Lower lobe of right lung (tissue), 2 donors: Measurements from ENCODE around the gene HELT. TPM values are rescaled to one million over a fixed set of nuclear protein-coding genes. Genes with fewer than 3 reads are reported as not detected.

Source experiments
- ATAC-seq, 2 donors: fragments of 200-7000 bp; cut with Tn5 transposase; one replicate each; pipeline ENCODE4 v1.9.1; 2020 to 2022; ENCODE audit warnings: mild to moderate bottlenecking in 2 of 2, moderate library complexity in 2 of 2
- DNase-seq: peaks from one replicate; pipeline ENCODE4 v3.0.0-alpha.2; 2020
- H3K27ac ChIP-seq: fragments of 200-600 bp; one replicate; pipeline ENCODE4 v1.8.0; 2022
- H3K27me3 ChIP-seq: fragments of 200-600 bp; one replicate; pipeline ENCODE4 v1.8.0; 2022; ENCODE audit warnings: low read depth
- H3K36me3 ChIP-seq: fragments of 200-600 bp; one replicate; pipeline ENCODE4 v1.8.0; 2022; ENCODE audit warnings: mild to moderate bottlenecking
- H3K4me1 ChIP-seq: fragments of 200-600 bp; one replicate; pipeline ENCODE4 v1.8.0; 2022
- H3K4me3 ChIP-seq: fragments of 200-600 bp; one replicate; pipeline ENCODE4 v1.8.0; 2022; ENCODE audit warnings: mild to moderate bottlenecking
- H3K9me3 ChIP-seq: fragments of 200-600 bp; one replicate; pipeline ENCODE4 v1.8.0; 2022
- intact Hi-C: fragments of 100-400 bp; cut with DNase I; formaldehyde crosslinking; loops from one replicate; pipeline ENCODE4 v1.11.0; 2022
- total RNA-seq: library from RNA; stranded (reverse); fragmentation: NEBNext Ultra II Directional; extraction: Animal tissue kit (Norgen Biotek cat#: 25700); gene quantifications from one replicate; pipeline ENCODE4 v1.2.1, GENCODE V29; 2021
- TF ChIP-seq, protein P1 (sequence below): fragments of 200-600 bp; IDR thresholded peaks from one replicate; pipeline ENCODE4 v1.8.0; 2022; ENCODE audit warnings: antibody characterized with exemption, mild to moderate bottlenecking
- donor health status: DM: no; HTN: yes; CAD: no; lungs with severe emphysema.

The HELT gene
- total RNA-seq, 1 donor from 2014 or later, result 0.97 TPM

DNA sequence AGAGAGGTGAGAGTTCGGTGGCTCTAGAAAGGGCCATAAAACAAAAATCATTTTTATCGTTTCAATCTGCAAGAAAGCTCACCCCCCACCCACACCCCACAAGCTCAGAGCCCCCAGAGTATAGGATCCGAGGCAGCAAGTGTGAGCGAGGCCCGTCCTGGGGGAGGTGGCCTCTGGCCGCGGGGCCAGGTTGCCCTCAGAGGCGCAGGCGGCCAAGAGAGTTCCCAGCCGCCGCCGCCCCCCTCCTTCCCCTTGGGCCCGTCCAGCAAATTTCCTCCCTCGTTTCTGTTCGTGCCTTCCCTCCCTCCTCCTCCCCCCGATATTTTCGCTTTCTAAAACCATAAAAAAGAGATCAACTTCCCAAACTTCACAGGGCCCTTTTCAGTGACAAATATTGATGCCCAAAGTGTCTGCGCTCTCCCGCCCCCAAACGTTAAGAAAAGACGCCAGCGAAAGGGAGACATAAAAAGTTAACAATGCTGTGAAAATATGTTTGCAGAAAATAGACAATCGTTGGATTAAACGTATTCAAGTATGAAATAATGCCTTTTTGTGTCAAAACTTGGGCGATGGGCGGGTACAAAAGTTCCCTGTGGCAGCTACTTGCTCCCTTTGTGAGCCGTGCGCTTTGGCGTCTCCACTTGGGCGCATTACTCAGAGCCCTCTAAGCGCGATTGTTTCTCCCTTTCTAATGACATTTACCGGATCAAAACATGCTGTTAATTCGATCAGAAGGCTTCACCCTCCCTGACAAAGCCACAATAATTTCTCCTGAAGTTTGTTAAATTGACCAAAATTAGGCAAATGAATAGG is 1.1 kb upstream of the HELT start:
- Histone ChIP-seq H3K27me3 (peaks cover 98% of the 10 kb centered on the region), H3K36me3 (no peaks in the 10 kb centered on the region), H3K4me1 (peaks cover 25% of the 10 kb centered on the region), H3K27ac (no peak overlapping the region), H3K4me3 (no peak overlapping the region), H3K9me3 (no peaks in the 10 kb centered on the region)
- ATAC-seq, result no peak
- intact Hi-C loops, result no loop called here
- TF ChIP-seq, protein P1, sequence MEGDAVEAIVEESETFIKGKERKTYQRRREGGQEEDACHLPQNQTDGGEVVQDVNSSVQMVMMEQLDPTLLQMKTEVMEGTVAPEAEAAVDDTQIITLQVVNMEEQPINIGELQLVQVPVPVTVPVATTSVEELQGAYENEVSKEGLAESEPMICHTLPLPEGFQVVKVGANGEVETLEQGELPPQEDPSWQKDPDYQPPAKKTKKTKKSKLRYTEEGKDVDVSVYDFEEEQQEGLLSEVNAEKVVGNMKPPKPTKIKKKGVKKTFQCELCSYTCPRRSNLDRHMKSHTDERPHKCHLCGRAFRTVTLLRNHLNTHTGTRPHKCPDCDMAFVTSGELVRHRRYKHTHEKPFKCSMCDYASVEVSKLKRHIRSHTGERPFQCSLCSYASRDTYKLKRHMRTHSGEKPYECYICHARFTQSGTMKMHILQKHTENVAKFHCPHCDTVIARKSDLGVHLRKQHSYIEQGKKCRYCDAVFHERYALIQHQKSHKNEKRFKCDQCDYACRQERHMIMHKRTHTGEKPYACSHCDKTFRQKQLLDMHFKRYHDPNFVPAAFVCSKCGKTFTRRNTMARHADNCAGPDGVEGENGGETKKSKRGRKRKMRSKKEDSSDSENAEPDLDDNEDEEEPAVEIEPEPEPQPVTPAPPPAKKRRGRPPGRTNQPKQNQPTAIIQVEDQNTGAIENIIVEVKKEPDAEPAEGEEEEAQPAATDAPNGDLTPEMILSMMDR, result no peak
- no peak for DNase-seq

DNA sequence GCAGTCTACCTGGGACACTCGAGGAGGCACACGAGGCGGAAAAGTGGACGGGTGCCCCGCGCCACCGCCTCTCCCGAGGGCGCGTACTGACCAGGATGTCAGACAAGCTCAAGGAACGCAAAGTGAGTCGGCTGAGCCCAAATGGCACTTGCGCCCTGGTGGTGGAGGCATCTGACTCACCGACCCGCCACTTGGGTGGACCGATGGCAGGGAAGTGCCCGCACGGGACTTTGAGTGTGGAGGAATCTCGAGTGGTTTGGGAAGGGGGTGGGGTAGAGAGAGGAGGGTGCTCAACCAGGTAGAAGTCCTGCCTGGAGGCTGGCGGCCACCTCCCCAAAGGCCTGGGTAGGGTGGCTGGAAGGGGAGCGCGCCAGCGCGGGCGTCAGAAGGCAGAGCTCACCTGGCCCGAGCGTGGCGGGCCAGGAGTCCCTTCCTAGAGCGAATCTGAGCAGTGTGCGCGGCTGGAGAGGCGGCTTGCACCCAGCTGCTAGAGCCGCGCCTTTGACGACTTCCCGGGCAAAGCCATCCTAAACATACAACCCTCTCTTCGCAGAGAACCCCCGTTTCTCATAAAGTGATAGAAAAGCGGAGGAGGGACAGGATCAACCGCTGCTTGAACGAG is 655 bp downstream of the HELT start:
- intact Hi-C loops, result no loop called here
- peak; percentile 67 to 77 for ATAC-seq
- TF ChIP-seq, protein P1, result no peak
- DNase-seq, result peak; percentile 69
- Histone ChIP-seq H3K27me3 (peaks cover 97% of the 10 kb centered on the region), H3K4me3 (peak overlapping the region; percentile 27), H3K36me3 (no peaks in the 10 kb centered on the region), H3K4me1 (peaks cover 25% of the 10 kb centered on the region), H3K27ac (no peak overlapping the region), H3K9me3 (no peaks in the 10 kb centered on the region)

DNA sequence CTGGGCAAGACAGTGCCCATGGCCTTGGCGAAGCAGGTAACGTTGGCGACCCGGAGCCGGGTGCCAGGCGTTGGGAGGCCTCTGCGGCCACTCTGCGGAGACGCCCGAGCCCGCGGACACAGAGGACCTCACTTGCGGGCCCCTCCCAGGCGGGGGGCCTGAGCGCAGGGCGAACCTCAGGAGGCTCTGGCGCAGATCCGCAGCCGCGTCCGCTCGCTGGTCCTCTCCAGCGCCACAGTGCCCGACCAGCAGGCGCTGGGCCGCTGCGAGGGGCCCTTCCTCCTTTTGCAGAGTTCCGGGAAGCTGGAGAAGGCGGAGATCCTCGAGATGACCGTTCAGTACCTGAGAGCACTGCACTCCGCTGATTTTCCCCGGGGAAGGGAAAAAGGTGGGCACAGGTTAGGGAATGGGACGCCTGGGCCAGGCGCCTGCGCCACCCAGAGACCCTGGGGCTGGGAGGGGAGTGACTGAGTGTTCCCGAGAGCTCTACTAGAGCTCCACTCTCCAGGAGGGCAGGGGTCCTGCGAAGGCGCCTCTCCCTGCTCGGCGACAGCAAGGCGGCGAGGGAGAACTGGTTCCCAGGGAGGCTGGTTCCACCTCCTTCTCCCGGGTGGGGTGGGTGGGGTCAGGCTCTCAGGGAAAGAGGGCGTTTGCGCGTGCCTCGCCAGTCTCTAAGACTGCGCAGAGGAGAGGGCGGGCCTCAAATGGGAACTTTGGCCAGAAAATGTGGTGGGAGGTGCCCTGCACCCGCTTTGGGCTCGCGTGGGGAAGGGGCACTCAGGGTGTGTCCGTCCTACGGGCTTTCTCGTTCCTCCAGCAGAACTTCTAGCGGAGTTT is 1.4 kb downstream of the HELT start:
- ATAC-seq, result peak; percentile 28 to 54
- no peaks in the 10 kb centered on the region for H3K9me3 ChIP-seq
- H3K4me3 ChIP-seq, result peak overlapping the region; percentile 27
- intact Hi-C loops, result no loop called here
- DNase-seq, result no peak
- no peaks in the 10 kb centered on the region for H3K36me3 ChIP-seq
- no peak overlapping the region for H3K27ac ChIP-seq
- TF ChIP-seq, protein P1, result no peak
- H3K4me1 ChIP-seq, result peaks cover 25% of the 10 kb centered on the region
- peaks cover 97% of the 10 kb centered on the region for H3K27me3 ChIP-seq

DNA sequence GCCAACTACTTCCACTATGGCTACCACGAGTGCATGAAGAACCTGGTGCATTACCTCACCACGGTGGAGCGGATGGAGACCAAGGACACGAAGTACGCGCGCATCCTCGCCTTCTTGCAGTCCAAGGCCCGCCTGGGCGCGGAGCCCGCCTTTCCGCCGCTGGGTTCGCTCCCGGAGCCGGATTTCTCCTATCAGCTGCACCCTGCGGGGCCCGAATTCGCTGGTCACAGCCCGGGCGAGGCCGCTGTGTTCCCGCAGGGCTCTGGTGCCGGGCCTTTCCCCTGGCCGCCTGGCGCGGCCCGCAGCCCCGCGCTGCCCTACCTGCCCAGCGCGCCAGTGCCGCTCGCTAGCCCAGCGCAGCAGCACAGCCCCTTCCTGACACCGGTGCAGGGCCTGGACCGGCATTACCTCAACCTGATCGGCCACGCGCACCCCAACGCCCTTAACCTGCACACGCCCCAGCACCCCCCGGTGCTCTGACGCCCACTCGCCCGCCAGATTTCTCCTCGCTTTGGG is 2.1 kb downstream of the HELT start:
- Histone ChIP-seq H3K4me1 (peaks cover 25% of the 10 kb centered on the region), H3K4me3 (peak overlapping the region; percentile 27), H3K36me3 (no peaks in the 10 kb centered on the region), H3K9me3 (no peaks in the 10 kb centered on the region), H3K27me3 (peaks cover 96% of the 10 kb centered on the region), H3K27ac (no peak overlapping the region)
- ATAC-seq (peak; percentile 16 to 27), DNase-seq (peak; percentile 45)
- TF ChIP-seq, protein P1, result no peak
- intact Hi-C loops, result no loop called here
